SU-DHL-6 (cell line): Measurements from ENCODE around the gene URB2.

Source experiments
- H2AFZ ChIP-seq: fragments of 200-600 bp; sonication (generic); 2 replicates; pipeline ENCODE4 v1.6.1; 2014; ENCODE audit warnings: low read depth, mild to moderate bottlenecking, moderate library complexity, mixed read lengths, antibody characterized with exemption, low read length; ENCODE audit not compliant: severe bottlenecking
- H3F3A ChIP-seq: fragments of 200-600 bp; shearing (Covaris generic); 2 replicates; pipeline ENCODE4 v1.6.0; 2016; ENCODE audit warnings: antibody characterized with exemption, mild to moderate bottlenecking; ENCODE audit not compliant: insufficient read depth
- H3K27ac ChIP-seq: fragments of 200-600 bp; sonication (generic); 2 replicates; pipeline ENCODE4 v1.5.1; 2016; ENCODE audit warnings: low read depth, mild to moderate bottlenecking, low read length, moderate library complexity, mixed read lengths
- H3K27me3 ChIP-seq: fragments of 200-600 bp; sonication (generic), shearing (Covaris generic); 2 replicates; pipeline ENCODE4 v1.6.0; 2014; ENCODE audit warnings: mild to moderate bottlenecking, low read length
- H3K36me3 ChIP-seq: fragments of 200-600 bp; sonication (generic); 2 replicates; pipeline ENCODE4 v1.6.1; 2014; ENCODE audit warnings: mild to moderate bottlenecking, low read length, mixed read lengths
- H3K4me2 ChIP-seq: fragments of 300-600, 200-600 bp; shearing (Covaris generic), sonication (generic); 2 replicates; pipeline ENCODE4 v1.6.0; 2014; ENCODE audit warnings: low read length, low read depth, mild to moderate bottlenecking; ENCODE audit not compliant: poor library complexity, severe bottlenecking
- H3K4me3 ChIP-seq: fragments of 200-600 bp; sonication (generic); 2 replicates; pipeline ENCODE4 v1.5.1; 2014; ENCODE audit warnings: antibody characterized with exemption, low read length, mild to moderate bottlenecking, mixed read lengths; ENCODE audit not compliant: insufficient read depth, poor library complexity, severe bottlenecking
- H3K79me2 ChIP-seq: fragments of 200-600 bp; sonication (generic); 2 replicates; pipeline ENCODE4 v1.6.1; 2014; ENCODE audit warnings: mild to moderate bottlenecking, low read length, moderate library complexity; ENCODE audit not compliant: insufficient read depth
- H3K9ac ChIP-seq: fragments of 200-600 bp; sonication (generic); 2 replicates; pipeline ENCODE4 v1.7.0; 2014; ENCODE audit warnings: mild to moderate bottlenecking, low read length
- H3K9me2 ChIP-seq: fragments of 200-600 bp; sonication (generic); replicated peaks from 2 replicates; pipeline ENCODE4 v1.6.1; 2014; ENCODE audit warnings: low read length; ENCODE audit not compliant: insufficient read depth
- H3K9me3 ChIP-seq: fragments of 200-600 bp; sonication (generic); 2 replicates; pipeline ENCODE4 v1.6.1; 2014; ENCODE audit warnings: low read length, mixed read lengths; ENCODE audit not compliant: insufficient read depth
- H4K20me1 ChIP-seq: fragments of 200-600 bp; sonication (generic); 2 replicates; pipeline ENCODE4 v1.6.1; 2014; ENCODE audit warnings: low read depth, mild to moderate bottlenecking, antibody characterized with exemption, low read length, moderate library complexity, mixed read lengths
- CTCF ChIP-seq: fragments of 200-600 bp; sonication (generic); IDR thresholded peaks from one replicate; pipeline ENCODE4 v1.5.1; 2017; ENCODE audit warnings: antibody characterized with exemption, mild to moderate bottlenecking, low read length, moderate library complexity; ENCODE audit not compliant: insufficient read depth, poor library complexity, severe bottlenecking
- EZH2phosphoT487 ChIP-seq: fragments of 200-600 bp; sonication (generic), shearing (Covaris generic); conservative IDR thresholded peaks from 2 replicates; pipeline ENCODE4 v1.6.1; 2018; ENCODE audit warnings: mild to moderate bottlenecking, antibody characterized with exemption, low read length, moderate library complexity, mixed read lengths

URB2 gene

GRCh38 chr1:229665912-229666558 lies 40.0 kb downstream of the URB2 start:
- H3K36me3 ChIP-seq = no peaks in the 10 kb centered on the region
- H4K20me1 ChIP-seq = no peaks in the 10 kb centered on the region
- H3K4me3 ChIP-seq = no peak overlapping the region
- no peak overlapping the region for H3K9ac ChIP-seq
- TF ChIP-seq CTCF = no peak
- TF ChIP-seq EZH2phosphoT487 = no peak
- no peak overlapping the region for H3K4me2 ChIP-seq
- H3K27ac ChIP-seq = no peak overlapping the region
- H2AFZ ChIP-seq = no peak overlapping the region
- H3K9me2 ChIP-seq = no peaks in the 10 kb centered on the region
- no peaks in the 10 kb centered on the region for H3K9me3 ChIP-seq
- H3K79me2 ChIP-seq = no peaks in the 10 kb centered on the region
- no peaks in the 10 kb centered on the region for H3F3A ChIP-seq
- no peaks in the 10 kb centered on the region for H3K27me3 ChIP-seq

- no peak overlapping the region for H3K4me2 ChIP-seq
Measured at GRCh38 chr1:229666585-229666984, 40.5 kb downstream of the URB2 start.

GRCh38 chr1:229669333-229669732 lies 43.3 kb downstream of the URB2 start:
- Histone ChIP-seq H3K27me3 (no peaks in the 10 kb centered on the region), H3K9me2 (no peaks in the 10 kb centered on the region), H2AFZ (no peak overlapping the region), H3K4me3 (no peak overlapping the region), H3F3A (no peaks in the 10 kb centered on the region), H3K9me3 (no peaks in the 10 kb centered on the region), H3K36me3 (no peaks in the 10 kb centered on the region), H3K27ac (no peak overlapping the region), H3K4me2 (no peak overlapping the region), H4K20me1 (no peaks in the 10 kb centered on the region), H3K79me2 (no peaks in the 10 kb centered on the region), H3K9ac (no peak overlapping the region)
- TF ChIP-seq CTCF (no peak), EZH2phosphoT487 (no peak)

More at GRCh38 chr1:229666585-229666984, 40.5 kb downstream of the URB2 start:
- H3K4me3 ChIP-seq = no peak overlapping the region
- H3K36me3 ChIP-seq = no peaks in the 10 kb centered on the region
- no peaks in the 10 kb centered on the region for H4K20me1 ChIP-seq
- TF ChIP-seq CTCF (no peak), EZH2phosphoT487 (no peak)
- no peak overlapping the region for H3K9ac ChIP-seq
- no peaks in the 10 kb centered on the region for H3K79me2 ChIP-seq
- no peaks in the 10 kb centered on the region for H3K9me3 ChIP-seq
- no peak overlapping the region for H2AFZ ChIP-seq
- H3K9me2 ChIP-seq = no peaks in the 10 kb centered on the region
- H3K27ac ChIP-seq = no peak overlapping the region
- no peaks in the 10 kb centered on the region for H3F3A ChIP-seq
- H3K27me3 ChIP-seq = no peaks in the 10 kb centered on the region
